NCI-H82 treated with DMSO at 0.1 percent for 48 hours (cell line): ENCODE measurements around the gene WDR5B.

Experiments
- DNase-seq: peaks from one replicate; lab custom pipeline; 2025; ENCODE audit not compliant: unreplicated experiment; lab: John Stamatoyannopoulos, UW

Gene WDR5B

DNA sequence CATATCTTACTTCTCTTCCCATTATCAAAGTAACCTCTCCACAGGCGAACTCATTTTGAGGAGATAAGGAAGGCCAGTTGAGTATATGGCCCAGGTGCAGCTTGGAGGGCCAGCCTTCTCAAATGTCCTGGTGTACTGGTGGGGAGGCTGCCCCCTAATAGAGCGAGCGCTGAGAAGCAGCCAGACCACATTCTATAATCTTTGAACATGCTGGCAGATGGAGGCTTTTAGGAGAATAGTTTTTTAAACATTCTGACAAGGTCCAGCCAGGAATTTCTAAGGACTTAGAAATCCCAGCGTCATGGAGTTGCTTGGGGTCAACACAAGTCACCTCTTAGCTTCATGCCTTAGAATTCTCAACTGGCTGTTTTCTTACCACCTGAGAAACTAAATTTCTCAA, 5.8 kb downstream of the WDR5B start:
- DNase-seq, result no peak

DNA sequence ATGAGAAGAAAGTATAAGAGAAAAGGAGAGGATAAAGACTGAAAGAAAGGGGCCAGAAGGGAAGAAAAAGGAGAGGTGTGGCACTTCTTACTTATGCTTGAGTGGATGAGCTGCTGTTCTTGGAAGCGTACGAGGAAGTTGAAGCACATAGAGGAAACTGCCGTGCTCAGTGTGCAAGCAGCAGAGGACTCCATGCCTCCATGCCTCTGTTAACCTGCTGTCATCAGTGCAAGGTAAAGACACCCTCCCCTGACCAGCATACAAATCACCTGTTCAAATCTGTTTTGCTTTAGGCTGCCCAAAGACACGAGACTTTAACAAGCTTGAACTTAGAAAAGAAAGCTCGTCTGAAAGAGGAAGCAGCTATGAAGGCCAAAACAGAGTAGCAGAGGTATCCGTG, 6.4 kb downstream of the WDR5B start:
- DNase-seq, result no peak

DNA sequence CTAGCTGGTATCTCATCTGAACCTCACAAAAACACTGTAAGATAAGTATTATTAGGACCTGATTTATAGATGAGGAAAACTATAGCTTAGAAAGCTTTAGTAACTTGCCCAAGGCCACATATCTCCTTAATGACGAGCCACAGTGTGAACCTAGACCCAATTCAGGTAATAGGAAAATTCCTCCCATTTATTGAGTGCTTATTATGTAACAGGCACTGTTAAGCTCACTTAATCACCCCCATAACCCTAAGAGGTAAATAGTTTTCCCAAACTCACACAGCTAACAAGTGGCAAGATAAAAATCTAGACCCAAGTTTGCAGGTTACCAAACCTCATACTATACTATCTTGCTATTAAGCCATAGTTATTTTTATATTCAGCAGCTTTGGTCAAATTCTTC, 7.9 kb downstream of the WDR5B start:
- DNase-seq, result no peak

DNA sequence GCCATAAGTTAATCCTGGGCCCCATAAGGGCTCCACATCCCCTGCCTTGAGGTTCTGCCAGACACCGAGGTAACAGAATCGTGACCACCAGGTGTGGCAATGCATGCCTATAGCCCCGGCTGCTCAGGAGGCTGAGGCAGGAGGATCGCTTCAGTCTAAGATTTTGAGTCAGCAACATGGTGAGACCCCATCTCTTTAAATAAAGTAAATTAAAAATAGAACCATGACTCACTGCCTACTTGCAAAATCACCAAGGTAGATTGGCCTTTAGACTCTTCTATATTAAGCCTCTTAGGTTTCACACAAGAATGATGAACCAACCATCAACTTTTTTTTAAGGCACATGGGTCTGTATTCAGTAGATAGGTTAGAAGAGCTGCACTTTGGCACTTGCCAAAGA, 9.7 kb downstream of the WDR5B start:
- no peak for DNase-seq

DNA sequence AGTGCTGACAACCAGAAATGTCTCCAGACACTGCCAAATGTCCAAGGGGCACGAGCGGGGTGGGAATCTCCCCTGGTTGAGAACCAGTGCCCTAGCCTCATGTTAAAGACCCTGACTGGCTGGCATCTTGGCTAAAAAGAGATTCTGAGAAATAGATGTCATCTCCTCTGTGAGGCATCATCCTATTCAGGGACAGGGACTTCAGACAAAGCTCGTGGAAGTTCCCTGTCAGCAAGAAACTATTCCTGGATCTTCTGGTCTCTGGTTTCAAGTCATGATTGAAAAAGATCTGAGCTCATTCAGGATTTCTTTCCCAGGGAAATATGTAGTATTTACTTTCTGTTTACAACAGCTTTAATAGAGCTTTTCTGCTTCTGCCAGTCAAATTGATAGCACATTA, 10.8 kb downstream of the WDR5B start:
- no peak for DNase-seq

DNA sequence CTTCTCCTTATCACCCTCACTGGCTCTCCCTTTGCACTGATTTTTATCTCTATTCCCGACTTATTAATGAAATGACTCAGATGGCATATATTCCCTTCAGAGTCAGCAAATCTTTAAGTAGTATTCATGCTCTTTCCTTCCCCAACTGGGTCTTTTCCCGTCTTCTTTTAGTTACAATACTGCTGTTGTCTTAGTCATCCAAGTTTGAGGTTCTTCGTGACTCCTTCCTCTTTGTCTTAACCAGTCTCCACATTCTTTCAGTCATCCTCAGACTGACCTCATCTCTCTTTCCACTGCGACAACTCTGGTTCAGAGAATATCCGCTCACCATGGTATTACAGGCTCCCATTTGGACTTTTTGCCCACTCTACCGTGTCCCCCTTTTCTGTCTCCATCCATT, 12.4 kb downstream of the WDR5B start:
- DNase-seq, result no peak

DNA sequence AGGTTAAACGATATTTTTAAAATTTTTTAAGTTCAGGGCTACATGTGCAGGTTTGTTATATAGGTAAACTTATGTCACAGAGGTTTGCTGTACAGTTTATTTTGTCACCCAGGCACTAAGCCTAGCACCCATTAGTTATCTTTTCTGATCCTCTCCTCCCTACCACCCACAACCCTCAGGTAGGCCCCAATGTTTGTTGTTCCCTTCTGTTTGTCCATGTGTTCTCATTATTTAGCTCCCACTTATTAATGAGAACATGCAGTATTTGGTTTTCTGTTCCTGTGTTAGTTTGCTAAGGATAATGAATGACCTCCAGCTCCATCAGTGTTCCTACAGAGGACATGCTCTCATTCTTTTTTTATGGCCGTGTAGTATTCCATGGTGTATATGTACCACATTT, 16.9 kb downstream of the WDR5B start:
- DNase-seq, result no peak

DNA sequence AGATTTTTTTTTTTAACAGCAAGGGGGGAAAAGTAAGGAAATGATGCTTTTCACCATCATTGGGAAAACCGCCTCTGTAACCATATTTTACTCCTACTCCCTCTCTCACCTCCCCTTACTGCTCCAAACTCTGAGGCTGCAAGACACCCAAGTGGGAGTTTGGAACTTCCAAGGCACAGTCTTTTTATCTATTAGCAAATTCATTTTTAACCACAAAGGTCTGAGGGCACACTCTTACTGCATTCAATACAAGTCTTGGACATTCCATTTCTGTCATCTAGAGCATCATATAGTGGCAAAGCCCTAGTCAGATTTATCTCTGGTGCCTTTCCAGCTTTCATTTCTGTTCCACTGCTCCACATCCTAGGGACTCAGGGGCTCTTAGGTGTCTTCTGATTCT, 18.7 kb downstream of the WDR5B start:
- DNase-seq, result no peak

DNA sequence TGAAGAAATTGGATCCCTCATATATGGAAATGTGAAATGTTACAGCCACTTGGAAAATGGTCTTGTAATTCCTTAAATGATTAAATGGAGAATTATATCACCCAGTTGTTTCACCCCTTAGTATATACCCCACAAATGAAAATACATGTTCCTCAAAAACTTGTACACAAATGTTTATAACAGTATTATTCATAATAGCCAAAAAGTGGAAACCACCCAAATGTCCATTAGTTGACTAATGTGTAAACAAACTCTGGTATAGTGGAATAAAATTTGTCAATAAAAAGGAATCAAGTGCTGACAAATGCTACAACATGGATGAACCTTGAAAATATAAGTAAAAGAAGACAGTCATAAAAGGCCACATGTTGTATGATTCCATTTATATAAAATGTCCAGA, 19.4 kb downstream of the WDR5B start:
- no peak for DNase-seq

DNA sequence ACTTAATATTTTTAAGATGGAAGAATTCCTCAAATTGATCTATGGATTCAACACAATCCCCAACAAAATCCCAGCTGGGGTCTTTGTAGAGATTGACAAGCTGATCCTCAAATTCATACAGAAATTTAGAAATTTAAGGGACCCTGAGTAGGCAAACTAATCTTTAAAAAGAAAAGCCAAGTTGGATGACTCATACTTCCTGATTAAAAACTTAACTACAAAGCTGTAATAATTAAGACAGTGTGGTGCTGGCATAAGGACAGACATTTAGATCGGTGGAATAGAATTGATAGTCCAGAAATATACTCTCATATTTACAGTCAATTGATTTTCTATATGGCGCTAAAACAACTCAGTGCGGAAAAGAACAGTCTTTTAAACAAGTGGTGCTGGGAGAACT, 20.3 kb downstream of the WDR5B start:
- DNase-seq, result no peak

DNA sequence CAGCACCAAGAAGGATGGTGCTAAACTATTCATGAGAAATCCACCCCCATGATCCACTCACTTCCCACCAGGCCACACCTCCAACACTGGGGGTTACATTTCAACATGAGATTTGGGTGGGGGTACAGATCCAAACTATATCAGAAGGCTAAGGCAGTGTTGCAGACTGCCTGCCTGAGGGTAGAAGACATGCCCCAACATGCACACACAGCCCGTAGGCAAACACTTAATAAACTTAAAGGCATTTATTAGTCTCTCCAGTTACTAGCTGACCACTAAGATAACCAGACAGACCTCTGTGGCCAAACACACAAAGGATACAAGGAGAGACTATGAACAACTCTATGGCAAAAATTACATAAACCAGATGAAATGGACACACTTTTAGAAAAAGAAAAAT, 21.7 kb downstream of the WDR5B start:
- DNase-seq, result no peak

DNA sequence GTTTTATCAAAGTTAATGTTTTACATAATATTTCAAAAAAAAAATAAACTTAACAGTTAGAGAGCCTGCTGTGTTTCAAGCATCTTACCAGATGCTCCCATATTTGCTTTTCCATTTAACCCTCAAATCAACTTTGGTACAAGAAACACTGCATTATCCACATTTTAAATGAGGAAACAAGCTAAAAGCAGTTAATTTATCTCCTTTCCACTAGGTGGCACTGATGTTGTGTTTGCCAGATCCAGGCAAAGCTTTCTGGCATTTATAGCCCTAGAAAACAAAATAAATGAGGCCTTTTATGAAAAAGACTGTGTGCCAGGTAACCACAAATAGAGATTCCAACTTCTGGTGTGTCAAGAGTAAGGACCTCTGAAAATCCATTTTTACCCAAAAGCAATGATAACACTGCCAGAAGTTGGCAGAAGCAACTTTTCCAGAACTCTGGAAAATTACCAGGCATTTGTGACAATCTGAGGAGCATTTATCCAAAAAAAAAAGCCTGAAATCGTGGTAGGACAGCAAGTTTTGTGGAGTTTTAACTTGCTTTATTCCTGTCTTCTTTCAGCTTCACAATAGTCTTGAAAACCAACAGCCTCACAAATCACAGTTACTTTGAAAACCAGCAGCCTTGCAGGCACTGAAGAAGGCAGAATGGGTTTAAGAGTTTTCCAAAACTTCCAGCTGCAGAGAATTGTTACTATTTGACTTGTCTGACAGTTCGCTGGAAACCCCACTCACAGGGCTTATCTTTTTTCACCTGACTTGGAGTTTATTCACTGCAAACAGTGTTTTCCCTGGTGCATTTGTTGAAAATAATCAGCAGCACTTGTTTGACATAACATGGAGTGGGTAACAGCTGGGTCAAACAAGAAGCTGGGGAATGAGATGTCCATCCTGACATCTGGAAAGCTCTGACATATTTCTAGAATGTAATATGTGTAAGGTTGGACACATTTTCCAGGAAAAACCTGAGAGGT, 22.7 kb downstream of the WDR5B start:
- DNase-seq, result no peak

DNA sequence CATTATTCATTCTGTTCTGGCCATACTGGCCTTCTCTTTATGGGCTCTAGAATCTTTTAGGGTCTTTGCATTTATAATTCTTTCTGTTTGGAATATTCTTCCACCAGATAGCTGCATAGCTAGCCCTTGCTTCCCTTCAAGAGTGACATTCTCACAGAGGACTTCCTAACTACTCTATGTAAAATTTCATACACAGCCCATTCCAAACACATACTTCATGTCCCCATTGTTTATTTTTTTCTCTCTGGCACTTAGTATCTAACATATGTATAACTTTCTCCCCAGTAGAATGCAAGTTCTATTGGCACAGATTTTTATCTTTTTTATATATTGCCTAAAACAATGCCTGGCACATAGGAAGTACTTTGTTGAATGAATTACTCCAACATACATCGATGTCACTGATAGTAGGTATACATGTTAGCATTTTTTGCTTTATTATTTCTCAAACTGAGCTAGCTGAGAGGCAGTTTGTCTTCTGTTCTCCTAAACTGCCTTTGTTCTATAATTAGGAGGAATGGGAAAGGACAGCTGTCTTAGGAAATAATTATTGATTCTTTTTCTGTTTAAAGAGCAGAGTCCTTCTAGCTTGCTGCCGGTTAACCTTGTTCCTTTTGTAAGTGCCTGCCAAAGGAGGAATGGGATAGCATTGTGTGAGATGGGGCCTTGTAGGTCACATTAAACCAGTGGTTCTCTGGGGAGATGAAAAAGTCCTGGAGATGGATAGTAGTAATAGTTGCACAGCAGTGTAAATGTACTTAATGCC, 24.0 kb downstream of the WDR5B start:
- DNase-seq, result no peak

DNA sequence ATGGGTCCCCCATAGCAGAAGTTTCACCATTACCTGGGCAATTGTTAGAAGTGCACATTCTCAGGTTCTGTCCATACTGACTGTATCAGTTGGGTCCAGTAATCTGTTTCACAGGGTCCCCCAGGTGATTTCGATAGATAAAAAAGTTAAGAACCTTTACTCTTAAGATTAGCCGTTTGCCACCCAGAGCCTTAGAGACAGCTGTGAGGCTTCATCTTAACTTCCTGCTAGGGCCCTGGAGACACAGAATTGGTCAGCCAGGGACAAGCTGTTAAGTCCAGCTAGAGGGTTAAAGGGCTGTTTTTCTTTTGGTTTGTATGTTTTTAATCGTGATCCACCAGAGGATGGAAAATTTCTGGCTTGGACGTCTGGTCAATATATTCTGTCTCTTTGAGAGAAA, 25.2 kb downstream of the WDR5B start:
- no peak for DNase-seq

DNA sequence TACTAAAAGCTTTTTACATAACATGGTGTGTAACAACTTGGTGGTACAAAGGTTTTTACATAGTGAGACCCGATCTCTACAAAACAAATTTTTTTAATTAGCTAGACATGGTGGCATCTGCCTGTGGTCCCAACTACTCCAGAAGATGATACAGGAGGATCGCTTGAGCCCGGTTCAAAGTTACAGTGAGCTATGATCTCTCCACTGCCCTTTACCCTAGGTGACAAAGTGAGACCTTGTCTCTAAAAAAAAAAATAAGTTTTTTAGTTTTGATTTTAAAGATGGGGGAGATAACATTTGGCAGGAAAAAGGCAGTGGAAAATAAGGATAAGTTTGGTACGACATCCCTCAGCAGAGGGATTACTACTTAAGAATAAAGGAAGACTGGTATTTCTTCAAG, 26.0 kb downstream of the WDR5B start:
- no peak for DNase-seq

DNA sequence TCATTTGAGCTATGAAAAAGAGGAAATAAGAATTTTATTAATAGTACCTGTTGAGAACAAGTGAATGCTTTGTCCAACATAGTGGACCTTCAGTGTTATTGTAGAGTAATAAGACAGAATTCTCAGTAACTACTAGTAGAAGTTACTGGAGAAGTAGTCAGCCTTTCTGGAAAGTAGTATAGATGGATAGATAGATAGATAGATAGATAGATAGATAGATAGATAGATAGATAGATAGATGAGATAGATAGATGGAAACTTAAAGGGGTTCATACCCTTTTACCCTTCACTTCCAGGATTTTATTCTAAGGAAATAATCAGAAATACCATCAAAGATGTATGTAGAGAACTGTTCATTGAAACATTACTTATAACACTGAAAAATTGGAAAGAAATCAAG, 26.7 kb downstream of the WDR5B start:
- DNase-seq, result no peak

DNA sequence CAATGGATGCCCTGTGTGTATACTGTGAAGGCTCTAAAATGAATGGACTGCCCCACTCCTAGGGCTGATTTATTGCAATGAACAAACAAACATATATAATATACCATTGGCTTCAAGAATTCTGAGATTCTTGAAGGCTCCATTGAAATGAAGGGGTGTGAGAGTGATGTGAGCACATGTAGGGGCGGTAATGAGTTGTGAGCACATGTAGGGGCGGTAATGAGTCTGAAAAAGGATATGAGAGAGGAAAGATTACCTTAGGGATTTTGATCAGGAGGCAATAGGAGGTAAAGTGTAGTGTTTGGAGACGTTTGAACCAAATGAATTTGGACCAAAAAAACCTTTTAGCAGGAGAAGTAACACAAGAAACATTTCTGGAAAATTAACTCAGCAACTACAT, 28.2 kb downstream of the WDR5B start:
- no peak for DNase-seq

DNA sequence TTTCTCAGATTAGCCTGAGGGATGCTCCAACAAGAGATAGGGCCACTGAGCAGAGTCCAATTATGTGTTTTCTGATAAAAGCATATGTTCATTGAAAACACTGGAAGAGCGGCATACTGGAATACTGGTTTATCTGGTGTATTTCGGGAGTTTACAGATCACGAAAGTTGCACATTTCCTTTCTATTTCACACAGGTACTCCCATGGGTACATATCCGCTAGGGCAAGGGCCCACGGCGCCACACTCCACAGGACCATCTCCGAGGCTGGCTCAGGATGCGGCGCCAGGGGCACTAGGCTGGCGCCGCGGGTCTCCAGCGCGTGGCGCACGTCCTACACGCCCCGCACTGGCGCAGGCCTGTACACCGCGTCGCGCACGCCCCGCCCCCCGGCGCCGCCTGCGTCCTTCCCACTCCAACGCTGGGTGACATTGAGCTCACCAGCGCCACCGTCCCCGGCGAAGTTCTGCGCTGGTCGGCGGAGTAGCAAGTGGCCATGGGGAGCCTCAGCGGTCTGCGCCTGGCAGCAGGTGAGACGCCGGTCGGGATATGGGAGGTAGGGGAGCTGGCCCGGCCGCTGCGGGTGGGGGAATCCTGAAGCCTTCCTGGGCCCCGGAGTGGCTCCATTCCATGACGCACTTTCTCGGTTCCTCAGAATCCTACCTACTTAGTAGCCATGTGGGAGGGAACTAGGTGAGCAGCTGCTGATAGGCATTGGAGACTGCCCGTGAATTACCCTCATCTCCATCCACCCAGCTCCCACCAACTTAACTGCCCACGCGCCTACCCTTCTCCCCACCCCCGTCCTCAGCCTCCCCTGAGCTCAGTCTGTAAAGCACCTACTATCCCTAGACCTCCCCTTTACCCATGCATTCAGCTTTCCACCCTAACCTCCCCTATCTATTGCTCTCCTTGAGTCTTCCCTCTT, 31.8 kb downstream of the WDR5B start, which contains the start of gene FAM162A:
Gene FAM162A, plus strand, starts transcription at position 412 of the 927 bp plus-strand sequence. Its CDS starts 84 bp downstream, at position 496.
- DNase-seq, result peak; percentile 87

DNA sequence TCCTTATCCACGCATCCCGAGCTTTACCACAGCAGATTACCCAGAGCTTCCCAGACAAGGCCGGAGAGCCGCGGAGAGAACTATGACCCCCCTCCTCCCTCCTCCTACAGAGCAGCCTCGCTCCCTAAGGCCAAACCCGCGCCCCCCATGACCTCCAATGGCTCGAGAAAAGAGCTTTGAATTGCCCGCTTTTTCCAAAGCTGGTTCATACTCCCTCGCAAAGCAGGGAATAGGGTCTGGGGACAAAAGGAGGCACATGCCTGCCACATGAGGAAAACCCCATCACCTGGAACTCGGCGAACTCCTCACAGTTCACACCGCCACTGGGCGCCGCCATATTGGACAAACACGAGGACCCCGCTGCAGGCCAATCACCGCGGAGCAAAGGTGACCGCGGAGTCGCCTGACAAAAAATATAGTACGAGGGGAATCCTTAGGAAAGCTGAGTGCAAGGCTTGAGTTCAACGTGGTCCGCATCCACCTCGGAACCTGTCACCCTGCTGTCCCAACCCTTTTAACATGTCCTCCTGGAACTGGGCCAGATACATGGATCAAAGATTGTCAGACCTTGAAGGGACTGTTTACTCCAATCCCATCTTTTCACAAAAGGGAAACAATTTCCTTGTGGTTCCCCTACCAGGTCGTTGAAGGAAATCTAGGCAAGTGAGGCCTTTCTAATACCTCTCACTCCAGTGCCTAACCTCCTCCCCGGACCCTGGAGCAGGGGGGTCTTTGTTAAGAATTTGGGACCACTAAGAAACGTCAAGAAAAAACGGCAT, 32.8 kb downstream of the WDR5B start, which contains the start of gene MIX23:
Gene MIX23, minus strand, starts transcription at position 344 of the 779 bp plus-strand sequence. Its CDS starts 7 bp downstream, at position 337.
- peak; percentile 87 for DNase-seq

DNA sequence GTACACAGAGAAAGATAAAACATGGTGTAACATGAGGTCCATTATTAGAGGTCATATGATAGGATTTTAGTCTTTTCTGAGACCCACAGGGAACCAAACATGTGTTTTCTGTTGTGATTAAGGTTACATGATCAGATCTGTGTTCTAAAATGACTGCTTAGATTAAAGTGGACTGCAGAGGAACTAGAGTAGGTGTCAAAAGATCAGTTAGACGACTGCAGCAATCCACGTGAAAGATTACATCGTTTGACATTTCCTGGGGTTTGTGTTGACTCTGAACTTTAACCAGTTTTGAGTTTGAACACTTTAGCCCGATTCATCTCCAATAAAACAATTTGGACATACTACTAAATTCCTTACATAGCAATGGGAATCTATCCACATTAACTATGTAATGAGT, 37.9 kb downstream of the WDR5B start:
- no peak for DNase-seq
